T-helper 2 cell treated with Interferon-gamma antibody and Interleukin-4, amounts not matched to agents 5 μg/mL and 100 μg/mL, for 36 hours (primary cell): ENCODE results near the gene TLL1.

Experiments used
- DNase-seq: peaks from one replicate; pipeline ENCODE4 v3.0.0; 2021; ENCODE audit warnings: low spot score
- H3K27ac Mint-ChIP-seq: one replicate; pipeline ENCODE4 v1.8.0; 2021; ENCODE audit warnings: mild to moderate bottlenecking, mixed read lengths
- H3K27me3 Mint-ChIP-seq: one replicate; pipeline ENCODE4 v1.8.0; 2021; ENCODE audit warnings: low read depth, mixed read lengths
- H3K36me3 Mint-ChIP-seq: one replicate; pipeline ENCODE4 v1.8.0; 2021; ENCODE audit warnings: low read depth, mixed read lengths
- H3K4me1 Mint-ChIP-seq: one replicate; pipeline ENCODE4 v1.8.0; 2021; ENCODE audit warnings: low read depth, mixed read lengths
- H3K4me3 Mint-ChIP-seq: one replicate; pipeline ENCODE4 v1.8.0; 2022; ENCODE audit warnings: mild to moderate bottlenecking, moderate library complexity, mixed read lengths
- H3K9me3 Mint-ChIP-seq: one replicate; pipeline ENCODE4 v1.8.0; 2021; ENCODE audit warnings: mixed read lengths

Gene TLL1

DNA sequence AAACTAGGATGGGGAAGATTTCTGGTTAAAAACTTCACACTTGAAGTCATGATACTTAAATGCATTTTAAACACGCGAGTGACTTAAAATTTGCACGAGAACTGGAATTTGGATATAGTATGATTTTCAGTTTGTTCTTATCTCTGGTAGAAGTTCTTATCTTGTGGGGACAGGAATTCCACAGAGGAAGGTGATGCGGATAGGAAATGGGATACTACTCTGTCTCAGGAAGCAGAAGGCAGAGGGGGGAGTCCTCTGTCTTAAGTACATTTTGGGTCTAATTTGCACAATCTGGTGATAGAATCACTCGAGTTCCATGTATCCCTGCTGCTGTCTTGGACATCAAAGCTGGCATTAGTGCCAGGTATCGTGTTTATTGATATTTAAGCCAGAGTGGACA, 53.3 kb downstream of the TLL1 start:
- Mint-ChIP-seq H3K27ac (no peak overlapping the region), H3K4me3 (no peak overlapping the region), H3K36me3 (no peaks in the 10 kb centered on the region), H3K4me1 (no peaks in the 10 kb centered on the region), H3K9me3 (no peaks in the 10 kb centered on the region), H3K27me3 (no peaks in the 10 kb centered on the region)
- DNase-seq: no peak

DNA sequence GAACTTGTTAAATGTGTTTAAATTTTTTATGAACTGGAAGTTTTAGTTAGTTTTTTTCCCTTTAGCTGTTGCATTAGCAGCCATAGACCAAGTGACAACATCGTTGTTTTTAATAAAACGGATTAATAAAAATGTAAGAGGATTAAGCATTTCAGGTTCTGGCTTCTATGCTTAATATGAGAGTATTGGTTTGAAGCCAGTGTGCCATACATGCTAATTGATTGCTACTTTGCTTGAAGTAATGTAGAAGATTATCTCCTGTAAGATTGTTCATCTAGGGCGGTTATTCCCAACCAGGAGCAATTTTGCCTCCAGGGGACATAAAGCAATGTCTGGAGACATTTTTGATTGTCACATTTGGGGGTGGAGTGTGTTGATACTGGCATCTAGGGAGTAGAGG, 54.3 kb downstream of the TLL1 start:
- no peaks in the 10 kb centered on the region for H3K27me3 Mint-ChIP-seq
- H3K27ac Mint-ChIP-seq: no peak overlapping the region
- no peak for DNase-seq

DNA sequence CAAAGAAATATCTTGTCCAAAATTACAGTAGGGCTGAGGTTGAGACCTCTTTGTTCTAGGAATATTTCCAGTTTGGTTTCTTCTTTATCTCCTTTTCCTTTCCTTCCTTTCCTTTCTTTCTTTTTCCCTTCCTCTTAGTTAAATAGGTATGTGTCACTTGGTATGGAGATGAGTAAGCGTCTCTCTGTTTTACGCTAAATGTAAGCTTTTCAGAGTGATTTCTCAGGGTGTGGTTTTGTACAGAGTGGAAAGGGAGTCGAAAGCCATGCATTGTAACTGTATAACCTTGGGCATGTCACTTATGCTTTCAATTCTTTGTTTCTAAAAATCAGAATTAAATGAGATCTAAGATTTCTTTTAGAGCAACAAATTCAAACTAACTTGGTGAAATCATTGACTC, 54.8 kb downstream of the TLL1 start:
- Mint-ChIP-seq H3K4me1 (no peaks in the 10 kb centered on the region), H3K9me3 (no peaks in the 10 kb centered on the region), H3K27me3 (no peaks in the 10 kb centered on the region), H3K36me3 (no peaks in the 10 kb centered on the region), H3K4me3 (no peak overlapping the region), H3K27ac (no peak overlapping the region)
- no peak for DNase-seq

More for the DNA sequence above, 54.3 kb downstream of the TLL1 start:
- H3K4me3 Mint-ChIP-seq: no peak overlapping the region
- H3K9me3 Mint-ChIP-seq: no peaks in the 10 kb centered on the region
- H3K4me1 Mint-ChIP-seq: no peaks in the 10 kb centered on the region
- no peaks in the 10 kb centered on the region for H3K36me3 Mint-ChIP-seq

DNA sequence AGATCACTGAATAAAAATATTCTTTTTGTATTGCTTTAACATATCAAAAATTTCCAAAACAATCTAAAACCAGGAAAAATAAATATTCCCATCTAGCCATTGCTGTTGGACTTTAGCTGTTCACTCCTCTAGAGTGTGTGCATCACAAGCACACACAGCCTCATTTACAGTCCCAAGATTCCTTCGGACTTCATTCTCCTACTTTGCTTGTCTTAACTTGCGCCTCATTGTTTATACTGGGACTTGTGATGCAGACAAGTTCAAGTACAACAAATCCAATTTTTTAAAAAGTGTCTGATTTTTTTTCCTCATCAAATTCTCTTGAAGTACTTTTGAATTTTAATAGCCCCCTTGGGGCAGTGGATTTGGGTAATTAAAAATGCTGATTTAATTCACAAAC, 55.6 kb downstream of the TLL1 start:
- H3K9me3 Mint-ChIP-seq: no peaks in the 10 kb centered on the region
- no peak overlapping the region for H3K4me3 Mint-ChIP-seq
- no peaks in the 10 kb centered on the region for H3K27me3 Mint-ChIP-seq
- no peaks in the 10 kb centered on the region for H3K36me3 Mint-ChIP-seq
- DNase-seq: no peak
- H3K27ac Mint-ChIP-seq: no peak overlapping the region
- H3K4me1 Mint-ChIP-seq: no peaks in the 10 kb centered on the region

DNA sequence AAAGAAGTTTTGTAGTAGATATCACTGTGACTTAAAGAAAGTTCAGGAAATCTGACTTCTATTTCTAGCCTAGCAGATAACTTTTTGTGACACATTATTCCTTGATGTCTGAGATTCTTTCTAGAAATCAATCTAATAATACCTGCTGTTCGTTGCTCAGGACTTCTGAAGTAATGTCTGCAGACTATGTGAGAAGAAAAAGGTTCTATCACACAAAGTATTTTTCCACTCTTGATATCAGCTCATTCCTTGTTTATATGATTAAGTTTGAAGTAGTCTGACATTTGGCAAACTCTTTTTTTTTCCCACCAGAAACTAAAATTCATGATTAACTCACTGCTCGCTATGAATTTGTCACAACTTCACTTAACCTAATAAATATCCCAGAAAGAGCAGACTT, 56.6 kb downstream of the TLL1 start:
- Mint-ChIP-seq H3K4me1 (no peaks in the 10 kb centered on the region), H3K4me3 (no peak overlapping the region), H3K36me3 (no peaks in the 10 kb centered on the region), H3K27me3 (no peaks in the 10 kb centered on the region), H3K9me3 (no peaks in the 10 kb centered on the region), H3K27ac (no peak overlapping the region)
- no peak for DNase-seq

DNA sequence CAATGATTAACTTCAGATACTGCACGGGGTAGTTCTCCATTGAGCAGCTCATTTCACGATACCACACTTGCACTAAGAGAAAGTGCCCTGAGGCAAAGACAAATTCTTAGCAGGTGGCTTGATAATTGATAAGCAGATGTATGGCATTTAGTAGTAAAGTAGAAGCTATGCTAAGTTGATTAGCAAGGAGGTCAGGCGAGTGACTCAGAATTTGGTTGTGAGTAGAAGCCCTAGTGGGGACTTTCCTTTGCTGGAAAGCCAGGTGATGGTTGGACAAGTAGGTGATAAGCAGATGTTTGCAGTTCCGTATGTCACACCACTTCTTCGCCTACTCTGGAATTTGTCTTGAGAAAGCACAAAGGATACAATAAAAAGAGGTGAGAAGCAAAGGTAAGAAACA, 58.7 kb downstream of the TLL1 start:
- no peaks in the 10 kb centered on the region for H3K4me1 Mint-ChIP-seq

DNA sequence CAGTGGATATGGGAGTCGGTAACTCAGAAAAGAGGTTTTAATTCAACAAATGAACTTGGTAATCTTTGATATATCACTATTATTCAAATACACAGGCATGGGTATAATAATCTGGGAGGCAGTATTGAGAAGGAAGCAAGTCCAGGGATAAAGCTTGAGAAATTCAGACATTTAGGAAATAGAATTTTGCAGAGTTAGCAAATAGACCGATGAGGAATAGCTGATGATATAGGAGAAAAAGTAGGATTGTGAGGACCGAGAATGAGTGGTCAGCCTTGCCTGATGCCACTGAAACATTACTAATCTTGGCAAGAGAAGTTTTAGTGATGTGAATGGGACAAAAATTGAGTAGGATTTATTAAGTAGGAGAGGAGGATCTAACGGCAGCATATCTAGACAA, 71.9 kb downstream of the TLL1 start:
- H3K27me3 Mint-ChIP-seq: no peaks in the 10 kb centered on the region
- H3K4me1 Mint-ChIP-seq: no peaks in the 10 kb centered on the region
- H3K36me3 Mint-ChIP-seq: no peaks in the 10 kb centered on the region
- no peak overlapping the region for H3K4me3 Mint-ChIP-seq
- H3K27ac Mint-ChIP-seq: no peak overlapping the region
- no peaks in the 10 kb centered on the region for H3K9me3 Mint-ChIP-seq
- no peak for DNase-seq

More for the DNA sequence above, 58.7 kb downstream of the TLL1 start:
- H3K4me3 Mint-ChIP-seq: no peak overlapping the region
- DNase-seq: no peak
- H3K27me3 Mint-ChIP-seq: no peaks in the 10 kb centered on the region
- no peaks in the 10 kb centered on the region for H3K36me3 Mint-ChIP-seq
- no peak overlapping the region for H3K27ac Mint-ChIP-seq
- H3K9me3 Mint-ChIP-seq: no peaks in the 10 kb centered on the region

DNA sequence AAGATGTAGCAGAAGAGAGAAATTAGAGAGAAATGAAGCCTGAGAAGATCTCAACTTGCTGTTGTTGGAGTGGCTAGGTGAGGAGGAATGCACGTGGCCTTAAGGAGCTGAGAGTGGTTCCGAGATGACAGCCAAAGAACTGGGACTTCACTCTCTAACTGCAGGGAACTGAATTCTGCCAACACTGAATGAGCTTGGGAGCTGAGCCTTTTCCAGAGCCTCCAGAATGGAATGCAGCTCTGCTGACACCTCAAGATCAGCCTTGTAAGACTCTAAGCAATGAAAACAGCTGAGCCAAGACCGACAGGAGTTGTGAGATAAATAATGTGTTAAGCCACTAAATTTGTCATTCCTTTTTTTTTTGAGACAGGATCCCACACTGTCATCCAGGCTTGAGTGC, 73.0 kb downstream of the TLL1 start:
- Mint-ChIP-seq H3K27ac (no peak overlapping the region), H3K9me3 (no peaks in the 10 kb centered on the region), H3K4me3 (no peak overlapping the region), H3K4me1 (no peaks in the 10 kb centered on the region), H3K36me3 (no peaks in the 10 kb centered on the region), H3K27me3 (no peaks in the 10 kb centered on the region)
- no peak for DNase-seq

DNA sequence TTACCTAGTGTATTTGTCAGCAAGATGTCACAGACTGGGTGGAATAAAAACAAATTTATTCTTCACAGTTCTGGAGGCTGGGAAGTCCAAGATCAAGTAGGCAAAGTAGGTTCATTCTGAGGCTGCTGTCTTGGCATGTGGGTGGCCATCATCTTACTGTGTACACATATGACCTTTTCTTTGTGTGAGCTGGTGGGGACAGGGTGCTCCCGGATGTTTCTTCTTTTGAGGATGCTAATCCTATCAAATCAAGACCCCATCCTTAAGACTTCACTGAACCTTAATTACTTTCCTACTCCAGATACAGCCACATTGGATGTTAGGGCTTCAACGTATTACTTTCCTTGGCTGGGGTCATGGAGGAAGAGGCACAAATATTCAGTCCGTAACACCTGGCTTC, 74.0 kb downstream of the TLL1 start:
- H3K27me3 Mint-ChIP-seq: no peaks in the 10 kb centered on the region
- H3K27ac Mint-ChIP-seq: no peak overlapping the region

DNA sequence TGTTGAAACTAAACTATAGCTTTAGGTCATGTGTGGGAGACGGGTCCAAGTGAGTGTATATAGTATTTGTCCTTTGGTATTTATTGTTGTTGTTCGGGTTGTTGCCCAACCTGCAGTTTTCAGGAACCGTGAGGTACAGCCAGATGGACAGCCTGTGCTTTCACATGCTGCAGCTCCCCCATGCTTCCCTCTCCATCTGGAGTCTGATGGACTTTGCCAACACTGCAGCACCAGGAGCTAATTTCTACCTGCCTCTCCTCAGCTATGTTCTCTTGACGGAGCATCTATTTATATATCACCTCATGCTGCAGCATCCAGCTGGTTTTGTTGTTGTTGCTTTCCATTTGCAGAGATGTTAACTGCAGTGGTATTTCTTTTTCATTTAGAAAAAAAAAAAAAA, 80.1 kb downstream of the TLL1 start:
- no peaks in the 10 kb centered on the region for H3K4me1 Mint-ChIP-seq
- no peak overlapping the region for H3K27ac Mint-ChIP-seq
- no peak for DNase-seq
- no peak overlapping the region for H3K4me3 Mint-ChIP-seq
- H3K9me3 Mint-ChIP-seq: peaks cover 15% of the 10 kb centered on the region
- H3K27me3 Mint-ChIP-seq: no peaks in the 10 kb centered on the region
- H3K36me3 Mint-ChIP-seq: no peaks in the 10 kb centered on the region

More for the DNA sequence above, 74.0 kb downstream of the TLL1 start:
- Mint-ChIP-seq H3K4me1 (no peaks in the 10 kb centered on the region), H3K4me3 (no peak overlapping the region), H3K9me3 (no peaks in the 10 kb centered on the region), H3K36me3 (no peaks in the 10 kb centered on the region)
- DNase-seq: no peak

DNA sequence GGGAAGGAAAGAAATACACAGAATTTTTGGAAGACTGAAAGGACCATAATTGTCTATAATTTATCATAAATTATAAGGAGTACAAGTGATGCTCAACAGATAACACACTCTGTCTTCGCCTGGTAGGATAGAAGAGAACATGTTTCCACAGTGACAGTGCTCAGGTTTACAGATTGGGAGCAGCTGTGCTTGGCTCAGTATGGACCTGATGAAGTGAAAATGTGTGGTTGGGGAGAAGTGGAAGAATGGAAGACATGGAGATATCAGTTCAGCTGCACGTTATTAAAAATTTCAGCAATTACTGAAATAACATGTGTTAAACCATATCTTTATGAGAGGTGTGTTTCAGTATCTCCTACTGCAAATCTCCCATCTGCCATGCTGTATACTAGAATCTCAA, 90.6 kb downstream of the TLL1 start:
- peaks cover 6% of the 10 kb centered on the region for H3K9me3 Mint-ChIP-seq
- DNase-seq: no peak
- H3K36me3 Mint-ChIP-seq: no peaks in the 10 kb centered on the region
- no peaks in the 10 kb centered on the region for H3K4me1 Mint-ChIP-seq
- no peaks in the 10 kb centered on the region for H3K27me3 Mint-ChIP-seq
- no peak overlapping the region for H3K4me3 Mint-ChIP-seq
- no peak overlapping the region for H3K27ac Mint-ChIP-seq

DNA sequence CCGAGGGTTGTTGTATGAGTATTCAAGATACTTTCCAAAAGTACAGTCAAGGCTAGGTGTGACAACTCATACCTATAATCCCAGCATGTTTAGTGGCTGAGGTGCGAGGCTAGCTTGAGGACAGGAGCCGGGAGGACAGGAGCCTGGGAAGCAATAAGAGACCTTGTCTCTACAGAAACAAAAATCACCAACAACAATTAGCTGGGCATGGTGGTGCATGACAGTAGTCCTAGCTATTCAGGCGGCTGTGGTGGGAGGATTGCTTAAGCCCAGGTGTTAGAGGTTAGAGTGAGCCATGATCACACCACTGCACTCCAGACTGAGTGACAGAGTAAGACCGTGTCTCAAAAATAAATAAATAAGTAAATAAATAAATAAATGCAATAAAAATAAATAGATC, 91.6 kb downstream of the TLL1 start:
- DNase-seq: no peak
- Mint-ChIP-seq H3K9me3 (peaks cover 6% of the 10 kb centered on the region), H3K27me3 (no peaks in the 10 kb centered on the region), H3K4me1 (no peaks in the 10 kb centered on the region), H3K4me3 (no peak overlapping the region), H3K27ac (no peak overlapping the region), H3K36me3 (no peaks in the 10 kb centered on the region)

DNA sequence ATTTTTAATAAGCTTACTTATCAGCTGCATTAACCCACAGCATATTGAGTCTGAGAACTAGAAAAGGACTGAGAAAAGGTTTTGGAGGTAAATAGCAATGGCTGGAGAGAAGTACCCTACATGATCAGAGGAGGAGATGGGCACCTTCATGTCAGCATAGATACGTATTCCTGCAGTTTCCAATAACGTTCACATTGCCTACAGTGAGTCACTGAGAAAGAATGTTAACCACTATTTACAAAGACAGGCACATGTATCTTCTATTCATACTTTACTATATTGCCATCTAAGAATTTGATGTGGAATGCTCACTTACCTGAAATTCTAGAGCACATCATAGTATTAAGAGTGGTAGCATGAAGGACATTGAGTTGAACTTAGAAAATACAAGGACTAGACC, 92.5 kb downstream of the TLL1 start:
- H3K27me3 Mint-ChIP-seq: no peaks in the 10 kb centered on the region
- H3K36me3 Mint-ChIP-seq: no peaks in the 10 kb centered on the region
- no peak for DNase-seq
- no peak overlapping the region for H3K27ac Mint-ChIP-seq
- no peaks in the 10 kb centered on the region for H3K4me1 Mint-ChIP-seq
- H3K4me3 Mint-ChIP-seq: no peak overlapping the region
- peaks cover 6% of the 10 kb centered on the region for H3K9me3 Mint-ChIP-seq

DNA sequence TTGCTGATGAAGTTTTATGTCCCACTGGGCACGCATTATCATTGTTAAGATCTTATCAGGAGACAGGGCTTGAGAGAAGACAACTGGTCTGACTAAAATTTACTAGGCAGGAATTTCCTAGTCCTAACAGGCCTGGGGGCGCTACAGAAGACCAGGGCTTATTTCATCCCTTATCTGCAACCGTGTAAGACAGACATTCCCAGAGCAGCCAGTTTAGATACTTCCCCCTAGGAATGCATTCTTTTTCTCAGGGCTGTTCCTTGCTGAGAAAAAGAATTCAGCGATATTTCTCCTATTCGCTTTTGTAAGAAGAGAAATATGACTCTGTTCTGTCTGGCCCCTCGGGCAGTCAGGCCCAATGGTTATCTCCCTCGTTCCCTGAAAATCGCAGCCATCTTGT, 93.8 kb downstream of the TLL1 start:
- Mint-ChIP-seq H3K4me3 (no peak overlapping the region), H3K27me3 (no peaks in the 10 kb centered on the region), H3K4me1 (no peaks in the 10 kb centered on the region), H3K36me3 (no peaks in the 10 kb centered on the region), H3K9me3 (peaks cover 6% of the 10 kb centered on the region), H3K27ac (no peak overlapping the region)
- no peak for DNase-seq

DNA sequence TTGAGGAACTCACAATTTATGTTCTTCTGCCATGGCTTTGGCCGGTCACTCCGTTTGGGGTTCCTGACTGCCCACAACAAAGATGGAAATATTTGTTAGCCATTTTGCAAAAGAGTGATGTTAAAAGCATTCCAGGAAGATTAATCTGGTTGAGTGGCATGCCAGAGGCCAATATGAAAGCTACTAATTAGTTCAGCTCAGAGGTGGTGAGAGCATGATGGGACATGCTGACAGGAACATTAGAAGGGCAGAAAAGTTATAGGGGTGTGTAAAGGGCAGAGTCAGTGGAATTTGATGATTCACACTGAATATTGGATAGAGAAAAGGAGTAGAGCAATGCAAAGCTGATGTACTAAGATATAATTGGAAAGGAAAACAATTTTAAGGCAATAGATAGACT, 94.4 kb downstream of the TLL1 start:
- Mint-ChIP-seq H3K27me3 (no peaks in the 10 kb centered on the region), H3K27ac (no peak overlapping the region), H3K36me3 (no peaks in the 10 kb centered on the region), H3K4me3 (no peak overlapping the region), H3K4me1 (no peaks in the 10 kb centered on the region), H3K9me3 (peaks cover 6% of the 10 kb centered on the region)
- DNase-seq: no peak
